Occipital lobe (tissue), 2 donors: ENCODE results near the gene AQP11. TPM values are rescaled to one million over a fixed set of nuclear protein-coding genes. Genes with fewer than 3 reads are reported as not detected.
A peak's percentile ranks its signal among the peaks of the same experiment; 100 is the strongest.
"Not testable (repeated sequence)": the region's sequence is repeated elsewhere in the genome, so short reads cannot be mapped to it uniquely, and the experiment has no call there.

Experiments used
- DNase-seq: peaks from one replicate; lab custom pipeline; 2025; lab: John Stamatoyannopoulos, UW
- total RNA-seq: library from RNA; depleted of rRNA; stranded (reverse); fragments of >200 nt; gene quantifications from one replicate; pipeline ENCODE4 v1.2.3, GENCODE V29; 2014

Gene AQP11
- total RNA-seq, 1 donor from 2014 or later = 5.9 TPM

DNA sequence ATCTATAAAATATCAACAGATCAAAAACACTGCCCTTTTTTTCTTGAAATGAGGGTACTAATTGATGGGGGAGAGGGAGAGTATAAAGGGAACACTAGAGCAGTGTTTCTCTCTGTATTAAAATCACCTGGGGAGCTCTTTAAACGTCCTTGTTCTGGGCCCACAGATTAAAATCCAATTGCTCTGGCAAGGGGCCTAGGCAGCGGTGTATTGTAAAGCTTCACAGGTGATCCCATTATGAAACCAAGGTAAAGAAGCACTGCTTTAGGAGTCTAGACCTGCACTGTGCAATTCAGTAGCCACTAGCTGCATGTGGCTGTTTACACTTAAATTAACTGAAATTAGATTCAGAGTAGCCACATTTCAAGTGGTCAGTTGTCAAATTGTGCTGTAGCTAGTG, 3.0 kb downstream of the AQP11 start:
- DNase-seq = no peak

DNA sequence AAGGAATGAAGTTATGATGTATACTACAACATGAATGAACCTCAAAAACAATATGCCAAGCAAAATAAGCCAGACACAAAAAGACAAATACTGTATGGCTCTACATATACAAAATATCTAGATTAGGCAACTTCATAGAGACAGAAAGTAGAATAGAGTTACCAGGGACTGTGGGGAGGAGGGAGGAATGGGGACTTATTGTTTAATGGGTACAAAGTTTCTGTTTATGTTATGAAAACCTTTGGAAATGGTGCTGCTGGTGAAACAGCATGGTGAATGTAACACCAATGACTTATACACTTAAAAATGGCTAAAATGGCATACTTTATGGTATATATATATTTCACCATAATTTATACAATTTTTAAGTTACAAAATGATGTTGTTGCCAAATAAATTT, 4.1 kb downstream of the AQP11 start:
- no peak for DNase-seq

- DNase-seq = no peak
These were observed 6.9 kb downstream of the AQP11 start for GRCh38 chr11:77596626-77597025.

- DNase-seq = no peak
These were observed 8.4 kb downstream of the AQP11 start for GRCh38 chr11:77598195-77598594.

- no peak for DNase-seq
These were observed 12.8 kb downstream of the AQP11 start for GRCh38 chr11:77602381-77603088.

- DNase-seq = no peak
These were observed 14.5 kb downstream of the AQP11 start for GRCh38 chr11:77604281-77604680.

DNA sequence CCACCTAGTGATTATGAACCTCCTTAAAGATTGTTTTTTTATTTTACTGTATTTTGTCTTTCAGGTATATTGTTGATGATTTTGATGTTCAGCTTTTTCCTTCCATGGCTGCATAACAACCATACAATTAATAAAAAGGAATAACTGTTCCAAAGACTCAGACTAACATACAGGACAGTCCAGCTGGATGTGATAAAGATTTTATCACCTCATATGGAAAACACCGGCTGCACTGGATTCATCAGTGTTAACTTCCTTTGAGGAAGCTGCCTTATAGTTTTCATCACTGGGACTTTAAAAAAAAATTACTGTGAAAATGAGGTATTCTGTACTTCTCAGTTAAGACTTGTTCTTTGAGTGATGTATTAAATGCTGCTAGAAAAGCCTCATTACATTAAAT, 19.5 kb downstream of the AQP11 start:
- no peak for DNase-seq

- no peak for DNase-seq
These were observed 22.2 kb downstream of the AQP11 start for GRCh38 chr11:77611921-77612320.

GRCh38 chr11:77617892-77618291, 28.1 kb downstream of the AQP11 start:
- DNase-seq = no peak

DNA sequence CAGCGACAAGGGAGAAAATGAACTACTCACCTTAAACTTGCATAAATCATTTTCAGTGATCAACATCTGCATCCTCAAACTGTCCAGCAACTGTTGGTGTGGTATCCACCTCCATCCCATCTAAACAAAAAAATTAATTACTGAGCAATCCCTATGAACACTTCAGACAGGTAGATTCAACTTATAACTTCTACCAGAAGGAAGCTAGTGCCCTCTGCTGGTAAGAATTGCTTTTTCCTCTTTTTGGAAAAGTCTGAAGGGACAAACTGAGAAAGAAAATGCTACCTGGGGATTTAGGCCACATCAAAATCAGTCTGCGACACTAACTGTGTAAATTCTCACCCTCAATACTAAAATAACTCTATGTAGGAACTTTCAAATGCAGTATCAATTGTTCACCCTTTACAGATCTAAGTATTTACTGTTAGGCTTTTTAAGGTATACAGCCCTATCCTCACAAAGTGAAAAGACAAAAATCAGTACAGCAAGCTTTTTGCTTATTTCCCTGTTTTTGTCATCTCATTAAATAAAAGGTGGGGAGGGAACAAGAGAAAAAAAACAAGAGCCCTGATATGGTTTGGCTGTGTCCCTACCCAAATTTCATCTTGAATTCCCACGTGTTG, 29.9 kb downstream of the AQP11 start:
- no peak for DNase-seq

GRCh38 chr11:77630157-77630710, 40.5 kb downstream of the AQP11 start:
- no peak for DNase-seq

- not testable (repeated sequence) for DNase-seq
These were observed 44.2 kb downstream of the AQP11 start for GRCh38 chr11:77633926-77634325.

GRCh38 chr11:77636731-77637344, 47.1 kb downstream of the AQP11 start:
- DNase-seq = no peak

DNA sequence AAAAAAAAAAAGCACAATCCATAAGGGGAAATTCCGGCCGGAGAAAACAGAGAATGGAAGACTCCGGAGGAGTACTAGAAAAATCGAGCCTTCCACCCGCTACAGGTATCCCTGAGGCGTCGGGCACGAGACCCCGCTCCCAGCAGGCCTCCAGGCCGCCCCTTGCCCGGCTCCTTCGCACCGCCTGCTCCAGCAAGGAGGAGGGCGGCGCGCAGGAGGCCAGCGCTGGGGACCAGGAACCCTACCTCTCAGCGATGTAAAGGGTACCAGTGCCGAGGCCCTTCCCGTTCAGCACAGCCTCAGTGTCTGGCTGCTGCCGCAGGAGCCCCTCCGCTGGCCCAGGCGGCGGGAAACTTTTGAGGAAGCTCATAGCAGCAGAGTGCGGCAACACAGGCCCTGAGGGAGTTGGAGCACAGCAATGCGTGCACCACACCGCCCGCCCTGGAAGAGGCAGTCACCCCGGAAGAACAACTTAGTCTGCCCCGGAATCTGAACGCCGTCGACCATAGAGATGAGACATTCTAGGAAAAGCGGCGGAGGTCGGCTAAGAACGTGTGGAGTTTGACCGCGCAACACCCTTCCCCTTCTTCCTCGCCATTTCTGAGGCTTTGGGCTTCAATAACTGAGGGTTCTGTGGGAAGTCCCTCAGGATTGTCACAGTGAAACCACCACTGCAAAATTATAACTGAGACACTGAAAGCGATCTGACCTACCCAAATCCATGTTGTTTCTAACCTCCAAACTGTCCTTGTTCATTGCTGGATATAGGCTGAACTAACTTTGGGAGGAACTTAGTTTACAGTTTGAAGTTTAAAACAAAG, 47.8 kb downstream of the AQP11 start, which contains the start of gene CLNS1A:
TSS of gene CLNS1A (minus strand) at position 450 of the 821 bp plus-strand sequence. CDS start at position 370, 80 bp downstream.
- peak; percentile 88 for DNase-seq

DNA sequence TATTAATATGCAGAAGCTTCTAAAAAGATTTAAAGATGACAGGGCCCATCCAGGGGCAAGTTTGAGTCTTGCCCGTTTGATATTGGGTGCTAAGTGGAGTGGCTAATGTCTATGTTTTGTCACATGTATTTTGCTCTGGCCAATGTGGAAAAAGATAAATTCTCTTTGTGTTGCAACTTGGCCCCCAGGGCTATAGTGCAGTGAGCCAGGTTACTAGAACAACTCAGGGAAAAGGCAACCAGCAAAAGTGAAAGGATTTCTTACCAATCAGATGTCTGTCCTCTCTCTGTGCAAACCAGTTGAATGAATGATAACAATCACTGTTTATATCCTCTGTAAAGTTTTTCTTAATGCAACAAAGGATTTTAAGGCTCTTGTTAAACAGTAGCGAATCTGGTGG, 52.5 kb downstream of the AQP11 start:
- no peak for DNase-seq

- DNase-seq = no peak
These were observed 55.1 kb downstream of the AQP11 start for GRCh38 chr11:77644887-77645286.

GRCh38 chr11:77647654-77648305, 58.0 kb downstream of the AQP11 start:
- no peak for DNase-seq

- no peak for DNase-seq
These were observed 60.4 kb downstream of the AQP11 start for GRCh38 chr11:77650123-77650522.

DNA sequence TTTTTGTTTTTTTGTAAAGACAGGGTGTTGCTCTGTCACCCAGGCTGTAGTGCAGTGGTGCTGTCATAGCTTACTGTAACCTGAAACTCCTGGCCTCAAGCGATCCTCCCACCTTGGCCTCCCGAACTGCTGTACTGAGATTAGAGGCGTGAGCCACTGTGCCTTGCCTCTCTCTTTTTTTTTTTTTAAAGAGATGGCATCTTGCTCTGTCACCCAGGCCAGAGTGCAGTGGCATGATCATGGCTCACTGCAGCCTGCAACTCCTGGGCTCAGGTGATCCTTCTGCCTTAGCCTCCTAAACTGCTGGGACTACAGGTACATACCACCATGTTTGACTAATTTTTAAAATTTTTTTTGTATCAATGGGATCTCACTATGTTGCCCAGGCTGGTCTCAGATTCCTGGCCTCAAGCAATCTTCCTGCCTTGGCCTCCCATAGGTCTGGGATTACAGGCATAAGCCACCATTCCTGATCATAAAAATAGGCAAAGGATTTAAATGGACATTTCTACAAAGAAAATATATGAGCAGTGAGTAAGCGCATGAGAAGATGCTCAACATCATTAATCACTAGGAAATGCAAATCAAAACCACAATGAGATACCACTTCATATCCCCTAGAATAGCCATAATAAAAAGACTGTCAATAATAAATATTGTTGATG, 65.1 kb downstream of the AQP11 start:
- DNase-seq = no peak

DNA sequence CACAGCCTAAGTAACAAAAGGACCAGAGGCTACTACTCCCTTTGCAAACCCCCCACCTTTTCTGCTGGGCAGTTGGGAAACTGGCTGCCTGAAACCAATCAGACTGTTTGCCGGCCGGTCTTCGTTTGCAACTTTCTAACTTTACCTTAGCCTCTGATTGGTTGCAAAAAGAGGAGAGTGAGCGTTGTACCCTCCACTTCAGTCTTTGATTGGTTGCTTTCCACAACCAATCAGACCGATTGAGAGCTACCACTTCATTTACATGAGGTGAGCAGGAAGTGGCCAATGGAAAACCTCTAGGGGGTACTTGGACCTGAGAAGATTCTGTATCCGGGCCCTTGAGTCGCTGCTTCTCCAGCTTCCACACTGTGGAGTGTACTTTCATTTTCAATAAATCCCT, 66.6 kb downstream of the AQP11 start:
- DNase-seq = no peak
